ENCODE results near the gene GSN. TPM values are rescaled to one million over a fixed set of nuclear protein-coding genes. Genes with fewer than 3 reads are reported as not detected.

The GSN gene
- total and polyA plus RNA-seq, 2 of the 8 experiments (the other 6 are each of a cell fraction or from before 2014, with no cell fraction given), result 52.3 to 94.5 TPM

DNA sequence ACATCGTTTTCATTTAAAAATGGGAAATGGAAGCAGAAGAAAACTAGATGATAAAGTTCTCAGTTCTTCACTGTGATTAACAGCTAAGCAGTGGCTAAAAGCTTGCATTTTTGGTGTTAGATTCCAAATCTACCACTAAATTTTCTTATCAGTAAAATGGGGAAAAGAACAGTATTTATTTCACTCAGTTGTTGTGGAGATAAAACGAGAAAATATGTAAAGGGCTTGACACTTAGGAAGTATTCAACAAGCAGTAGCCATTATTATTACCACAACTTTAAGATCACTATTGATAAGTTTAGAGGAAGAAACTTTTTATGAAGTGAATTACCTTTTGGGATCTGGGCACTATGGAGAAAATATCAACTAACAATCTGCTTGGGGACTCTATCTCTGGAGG lies 97.6 kb downstream of the GSN start:
- Histone ChIP-seq H3K18ac (ENCODE audit: extremely low read depth, low read length) (no peak overlapping the region), H2BK20ac (ENCODE audit: low read length) (no peak overlapping the region), H2BK15ac (ENCODE audit: low read length) (no peak overlapping the region), H2AFZ (ENCODE audit: low read length) (no peak overlapping the region), H4K91ac (replicated peaks; ENCODE audit: insufficient read length, low read length) (no peak overlapping the region), H3K23me2 (ENCODE audit: low read depth, low read length) (peaks cover 5% of the 10 kb centered on the region), H3K27me3 (replicated peaks in 1 of 4; ENCODE audit: control insufficient read depth in 3 of 4, extremely low read depth in 1 of 4, insufficient read depth in 3 of 4, low read length in 3 of 4) (peaks cover 0 to 13% (median 9%) of the 10 kb centered on the region in 4 experiments; a peak in 3 of 7 replicates), H3K9me3 (ENCODE audit: insufficient read depth in 2 of 2, low read depth in 1 of 2, low read length in 1 of 2) (no peaks in the 10 kb centered on the region; a peak in 1 of 4 replicates), H3K4ac (replicated peaks; ENCODE audit: insufficient read length, low read depth, low read length) (no peak overlapping the region), H3K23ac (ENCODE audit: insufficient read length) (no peak overlapping the region), H3K9ac (replicated peaks in 1 of 4; ENCODE audit: extremely low read depth in 1 of 4, low read depth in 3 of 4, low read length in 3 of 4) (no peak overlapping the region), H3K27ac (ENCODE audit: low read depth, low read length) (no peak overlapping the region), H3K14ac (ENCODE audit: insufficient read length) (no peak overlapping the region), H3K79me1 (ENCODE audit: low read depth, low read length) (no peaks in the 10 kb centered on the region), H4K20me1 (replicated peaks in 1 of 2; ENCODE audit: control insufficient read depth in 1 of 2, insufficient read depth in 2 of 2, low read length in 2 of 2) (no peaks in the 10 kb centered on the region), H2AK5ac (ENCODE audit: low read depth, low read length) (no peak overlapping the region), H3K4me3 (ENCODE audit: extremely low read depth in 1 of 4, insufficient read depth in 2 of 4, low read depth in 3 of 4, low read length in 4 of 4) (no peak overlapping the region), H2BK12ac (ENCODE audit: low read depth, low read length) (no peak overlapping the region), H3K56ac (replicated peaks; ENCODE audit: insufficient read length, low read depth, low read length) (no peak overlapping the region), H4K5ac (ENCODE audit: insufficient read length, low read depth, low read length) (no peak overlapping the region), H3K36me3 (ENCODE audit: control insufficient read depth in 2 of 4, insufficient read depth in 4 of 4, low read length in 3 of 4) (peaks cover 0 to 4% (median 0%) of the 10 kb centered on the region in 4 experiments; a peak in 1 of 8 replicates), H2BK5ac (ENCODE audit: low read depth, low read length) (no peak overlapping the region), H4K8ac (ENCODE audit: extremely low read depth, insufficient read depth, low read length) (no peak overlapping the region), H3K79me2 (ENCODE audit: control insufficient read depth in 1 of 2, insufficient read depth in 2 of 2, low read length in 2 of 2) (no peaks in the 10 kb centered on the region), H2BK120ac (replicated peaks; ENCODE audit: low read depth, low read length) (no peak overlapping the region), H3K4me2 (ENCODE audit: insufficient read depth in 1 of 2, low read depth in 2 of 2, low read length in 2 of 2) (no peak overlapping the region), H3K4me1 (replicated peaks in 1 of 4; ENCODE audit: control insufficient read depth in 3 of 4, insufficient read depth in 4 of 4, low read length in 3 of 4) (peaks cover 0 to 7% (median 4%) of the 10 kb centered on the region in 4 experiments; a peak in 4 of 7 replicates)
- CTCF ChIA-PET (ENCODE audit: partially characterized antibody), result interaction anchor here (1.0 to 1.5 kb wide), 2 partner anchors 21 to 34 kb away, joined by 3 read pairs; no protein-coding TSS in a partner anchor
- DNase-seq (ENCODE audit: low read depth in 1 of 2, low spot score in 2 of 2), result no peak
- no peak for FAIRE-seq
- 68% methylated on average over 2 of the region's 2 CpGs; no CpG with 5 or more reads in 1 of the 2 experiments for WGBS, 2 experiments (ENCODE audit: extremely low coverage in 1 of 2, insufficient coverage in 1 of 2, insufficient read length in 1 of 2, insufficient replicate concordance in 2 of 2, low coverage in 1 of 2, low lambda C conversion rate in 2 of 2, missing lambda C conversion rate in 1 of 2)
- TF ChIP-seq CTBP2 (IDR thresholded peaks at IDR 0.05; ENCODE audit: borderline replicate concordance, insufficient read depth, insufficient read length, low read length) (no peak), TBP (IDR thresholded peaks at IDR 0.05; ENCODE audit: low read depth, low read length) (no peak), CBX5 (IDR thresholded peaks at IDR 0.05; ENCODE audit: low read depth, low read length) (no peak), ZNF274 (IDR thresholded peaks at IDR 0.05; ENCODE audit: borderline replicate concordance, extremely low read depth, low read length) (no peak), HDAC6 (IDR thresholded peaks at IDR 0.05; ENCODE audit: low read depth, low read length) (no peak), SP2 (IDR thresholded peaks at IDR 0.05; ENCODE audit: low read length) (no peak), SIN3A (conservative IDR thresholded peaks at IDR 0.05 in 1 of 2, IDR thresholded peaks at IDR 0.05 in 1 of 2; ENCODE audit: low read depth in 1 of 2, low read length in 2 of 2) (no peak), RBBP5 (IDR thresholded peaks at IDR 0.05; ENCODE audit: borderline replicate concordance, low read depth, low read length) (no peak), RNF2 (IDR thresholded peaks at IDR 0.05; ENCODE audit: borderline replicate concordance, low read depth, low read length, missing control alignments, poor library complexity, severe bottlenecking) (no peak), TEAD4 (IDR thresholded peaks at IDR 0.05; ENCODE audit: low read depth, low read length) (no peak), POU5F1 (IDR thresholded peaks at IDR 0.05; ENCODE audit: low read depth, low read length) (no peak), EP300 (IDR thresholded peaks at IDR 0.05; ENCODE audit: borderline replicate concordance in 1 of 2, low read depth in 2 of 2, low read length in 2 of 2) (no peak), SP4 (IDR thresholded peaks at IDR 0.05; ENCODE audit: low read length) (no peak)
- POLR2A ChIA-PET (ENCODE audit: partially characterized antibody), result interaction anchor here (1.5 kb wide), 1 partner anchor 21 kb away, joined by 4 read pairs; no protein-coding TSS in a partner anchor

All from H1 (cell line).